SJCRH30 (cell line): Measurements from ENCODE around the gene SYNGR1. TPM values are rescaled to one million over a fixed set of nuclear protein-coding genes. Genes with fewer than 3 reads are reported as not detected.

Experiments used
- DNase-seq, 2 experiments: peaks; one replicate each; pipeline ENCODE4 v3.0.0-alpha.2; 2015 to 2020
- H3K27ac ChIP-seq: fragments of 250-450 bp; sonication (Bioruptor Pico); 2 replicates; pipeline ENCODE4 v1.5.1; 2020; ENCODE audit warnings: mild to moderate bottlenecking, moderate library complexity
- H3K27me3 ChIP-seq: fragments of 250-450 bp; sonication (Bioruptor Pico); 2 replicates; pipeline ENCODE4 v1.5.1; 2020; ENCODE audit warnings: mild to moderate bottlenecking, moderate library complexity
- H3K36me3 ChIP-seq: fragments of 250-450 bp; sonication (Bioruptor Pico); 2 replicates; pipeline ENCODE4 v1.5.1; 2020; ENCODE audit warnings: mild to moderate bottlenecking, moderate library complexity
- H3K4me1 ChIP-seq: fragments of 250-450 bp; sonication (Bioruptor Pico); 2 replicates; pipeline ENCODE4 v1.5.1; 2020; ENCODE audit warnings: mild to moderate bottlenecking, moderate library complexity
- H3K4me3 ChIP-seq: fragments of 250-450 bp; sonication (Bioruptor Pico); 2 replicates; pipeline ENCODE4 v1.5.1; 2020; ENCODE audit warnings: mild to moderate bottlenecking, moderate library complexity
- H3K9me3 ChIP-seq: fragments of 250-450 bp; sonication (Bioruptor Pico); replicated peaks from 2 replicates; pipeline ENCODE4 v1.5.1; 2020; ENCODE audit warnings: mild to moderate bottlenecking, moderate library complexity
- total RNA-seq: library from RNA; depleted of rRNA; stranded (reverse); fragments of >200 nt; shearing (Covaris generic); gene quantifications from 2 replicates; pipeline ENCODE4 v1.2.3, GENCODE V29; 2014

Gene SYNGR1
- total RNA-seq, 1 experiment from 2014 or later, result 3.2 TPM

- H3K4me1 ChIP-seq, result peaks cover 27% of the 10 kb centered on the region
- H3K27me3 ChIP-seq, result no peaks in the 10 kb centered on the region
- DNase-seq, result peak in 1 of 2 experiments; percentile 43
- H3K36me3 ChIP-seq, result no peaks in the 10 kb centered on the region
- H3K4me3 ChIP-seq, result no peak overlapping the region
- no peaks in the 10 kb centered on the region for H3K9me3 ChIP-seq
- H3K27ac ChIP-seq, result peak overlapping the region; percentile 20; the same call in 1 of the 2 replicates
Measured at GRCh38 chr22:39364714-39365491, 15.1 kb downstream of the SYNGR1 start.

- H3K27ac ChIP-seq, result no peak overlapping the region
- peaks cover 27% of the 10 kb centered on the region for H3K4me1 ChIP-seq
- H3K9me3 ChIP-seq, result no peaks in the 10 kb centered on the region
- H3K4me3 ChIP-seq, result no peak overlapping the region
- no peaks in the 10 kb centered on the region for H3K27me3 ChIP-seq
- no peaks in the 10 kb centered on the region for H3K36me3 ChIP-seq
- no peak for DNase-seq
Measured at GRCh38 chr22:39365492-39365780, 15.6 kb downstream of the SYNGR1 start.

GRCh38 chr22:39367035-39367434 is 17.2 kb downstream of the SYNGR1 start:
- DNase-seq, result no peak
- Histone ChIP-seq H3K27me3 (no peaks in the 10 kb centered on the region), H3K4me3 (no peak overlapping the region), H3K4me1 (peaks cover 27% of the 10 kb centered on the region), H3K36me3 (no peaks in the 10 kb centered on the region), H3K9me3 (no peaks in the 10 kb centered on the region), H3K27ac (no peak overlapping the region)

GRCh38 chr22:39368461-39368911 is 18.7 kb downstream of the SYNGR1 start:
- H3K27ac ChIP-seq, result no peak overlapping the region
- peaks cover 19% of the 10 kb centered on the region for H3K4me1 ChIP-seq
- H3K9me3 ChIP-seq, result no peaks in the 10 kb centered on the region
- H3K4me3 ChIP-seq, result no peak overlapping the region
- H3K27me3 ChIP-seq, result no peaks in the 10 kb centered on the region
- DNase-seq, result no peak
- H3K36me3 ChIP-seq, result no peaks in the 10 kb centered on the region

GRCh38 chr22:39369186-39369585 is 19.4 kb downstream of the SYNGR1 start:
- H3K36me3 ChIP-seq, result no peaks in the 10 kb centered on the region
- no peaks in the 10 kb centered on the region for H3K9me3 ChIP-seq
- DNase-seq, result no peak
- H3K27ac ChIP-seq, result no peak overlapping the region
- no peaks in the 10 kb centered on the region for H3K27me3 ChIP-seq
- H3K4me1 ChIP-seq, result peaks cover 12% of the 10 kb centered on the region
- no peak overlapping the region for H3K4me3 ChIP-seq

GRCh38 chr22:39369586-39369985 is 19.8 kb downstream of the SYNGR1 start:
- H3K4me3 ChIP-seq, result no peak overlapping the region
- no peak for DNase-seq
- no peak overlapping the region for H3K27ac ChIP-seq
- no peaks in the 10 kb centered on the region for H3K36me3 ChIP-seq
- H3K4me1 ChIP-seq, result peaks cover 8% of the 10 kb centered on the region
- no peaks in the 10 kb centered on the region for H3K27me3 ChIP-seq
- no peaks in the 10 kb centered on the region for H3K9me3 ChIP-seq

DNA sequence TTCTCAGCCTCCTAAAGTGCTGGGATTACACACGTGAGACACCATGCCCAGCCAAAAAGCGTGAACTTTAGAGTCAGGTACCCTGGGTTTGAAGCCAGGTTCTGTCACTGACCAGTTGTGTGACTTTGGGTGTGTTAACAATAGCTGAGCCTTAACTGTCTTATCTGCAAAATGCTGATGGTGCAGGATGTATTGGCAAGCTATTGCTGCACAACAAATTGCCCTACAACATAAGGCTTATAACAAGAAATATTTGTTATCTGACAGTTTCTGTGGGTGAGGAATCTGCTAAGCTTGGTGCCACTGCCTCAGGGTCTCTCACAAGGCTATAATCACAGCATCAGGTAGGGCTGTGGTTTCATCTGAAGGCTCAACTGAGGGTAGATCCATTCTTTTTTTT is 21.9 kb downstream of the SYNGR1 start:
- Histone ChIP-seq H3K9me3 (no peaks in the 10 kb centered on the region), H3K4me1 (no peaks in the 10 kb centered on the region), H3K27me3 (no peaks in the 10 kb centered on the region), H3K36me3 (no peaks in the 10 kb centered on the region), H3K27ac (no peak overlapping the region), H3K4me3 (no peak overlapping the region)
- no peak for DNase-seq

DNA sequence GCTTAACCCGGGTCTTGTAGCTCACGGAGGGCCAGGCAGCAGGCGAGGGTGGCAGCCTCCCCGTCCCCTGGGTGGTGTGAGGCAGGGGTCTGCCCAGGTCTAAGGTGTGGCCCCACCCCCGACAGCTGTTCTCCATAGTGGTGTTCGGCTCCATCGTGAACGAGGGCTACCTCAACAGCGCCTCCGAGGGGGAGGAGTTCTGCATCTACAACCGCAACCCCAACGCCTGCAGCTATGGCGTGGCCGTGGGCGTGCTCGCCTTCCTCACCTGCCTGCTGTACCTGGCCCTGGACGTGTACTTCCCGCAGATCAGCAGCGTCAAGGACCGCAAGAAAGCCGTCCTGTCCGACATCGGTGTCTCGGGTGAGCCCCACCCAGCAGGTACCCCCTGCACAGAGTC is 24.4 kb downstream of the SYNGR1 start:
- Histone ChIP-seq H3K4me3 (no peak overlapping the region), H3K27me3 (no peaks in the 10 kb centered on the region), H3K36me3 (no peaks in the 10 kb centered on the region), H3K4me1 (no peaks in the 10 kb centered on the region), H3K27ac (no peak overlapping the region), H3K9me3 (no peaks in the 10 kb centered on the region)
- DNase-seq, result no peak

DNA sequence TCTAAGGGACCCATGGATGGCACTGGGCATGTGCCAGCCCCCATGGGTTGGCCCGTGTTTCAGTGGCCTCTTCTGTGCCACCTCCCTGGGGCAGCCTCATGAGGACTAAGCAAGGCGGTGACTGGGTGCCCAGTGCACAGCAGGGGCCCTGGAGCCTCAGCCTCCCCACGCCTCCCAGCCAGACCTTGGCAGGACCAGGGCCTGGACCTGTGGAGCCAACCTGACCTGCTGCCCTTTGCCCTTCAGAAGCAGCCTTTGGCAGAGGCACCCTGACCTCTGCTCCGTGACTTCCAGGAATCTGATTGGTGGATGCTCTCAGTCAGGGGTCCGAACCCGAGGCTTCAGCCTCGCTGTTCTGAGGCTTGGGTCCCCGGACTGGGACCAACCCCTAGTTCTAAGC is 25.0 kb downstream of the SYNGR1 start:
- DNase-seq, result no peak
- Histone ChIP-seq H3K9me3 (no peaks in the 10 kb centered on the region), H3K27me3 (no peaks in the 10 kb centered on the region), H3K36me3 (no peaks in the 10 kb centered on the region), H3K4me1 (no peaks in the 10 kb centered on the region), H3K27ac (no peak overlapping the region), H3K4me3 (no peak overlapping the region)

- Histone ChIP-seq H3K4me1 (no peaks in the 10 kb centered on the region), H3K36me3 (no peaks in the 10 kb centered on the region), H3K4me3 (no peak overlapping the region), H3K27ac (no peak overlapping the region), H3K27me3 (no peaks in the 10 kb centered on the region), H3K9me3 (no peaks in the 10 kb centered on the region)
- no peak for DNase-seq
Measured at GRCh38 chr22:39375646-39376045, 25.9 kb downstream of the SYNGR1 start.

DNA sequence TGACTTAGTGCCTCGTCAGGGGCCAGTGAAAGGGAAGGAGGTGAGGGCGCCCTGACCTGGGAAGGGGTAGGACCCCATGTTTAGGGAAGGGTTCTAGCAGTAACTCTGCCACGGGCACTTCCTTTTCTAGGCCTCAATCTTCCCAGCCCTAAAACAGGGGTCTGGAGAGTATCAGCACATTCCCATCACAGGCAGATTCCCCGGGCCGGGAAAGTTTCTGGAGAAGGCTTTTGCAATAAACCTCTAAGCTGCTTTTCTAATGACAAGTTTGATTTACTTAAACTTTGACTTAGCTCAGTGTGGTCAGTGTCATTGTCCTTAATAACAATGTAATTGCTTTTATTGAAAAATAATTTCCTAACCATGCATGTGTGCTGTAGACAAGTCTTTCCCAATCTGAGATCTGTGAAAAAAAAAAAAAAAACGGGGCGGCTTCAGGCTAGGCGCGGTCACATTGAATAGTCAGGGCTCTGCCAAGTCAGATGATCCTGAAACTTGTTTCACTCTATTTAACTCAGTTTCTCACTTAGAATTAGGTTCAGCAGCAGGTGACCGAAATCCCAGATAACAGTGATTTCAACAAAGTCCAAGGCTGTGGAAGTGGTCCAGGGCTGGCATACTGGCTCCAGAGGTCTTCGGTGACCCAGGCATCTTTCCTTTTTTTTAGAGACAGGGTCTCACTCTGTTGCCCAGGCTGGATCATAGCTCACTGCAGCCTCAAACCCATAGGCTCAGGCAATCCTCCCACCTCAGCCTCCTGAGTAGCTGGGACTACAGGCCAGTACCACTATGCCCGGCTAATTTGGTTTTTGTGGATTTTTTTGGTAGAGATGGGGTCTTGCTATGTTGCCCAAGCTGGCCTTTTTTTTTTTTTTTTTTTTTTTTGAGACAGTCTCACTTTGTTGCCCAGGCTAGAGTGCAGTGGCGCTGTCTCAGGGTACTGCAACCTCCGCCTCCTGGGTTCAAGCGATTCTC is 30.3 kb downstream of the SYNGR1 start:
- no peaks in the 10 kb centered on the region for H3K36me3 ChIP-seq
- no peaks in the 10 kb centered on the region for H3K27me3 ChIP-seq
- H3K4me3 ChIP-seq, result no peak overlapping the region
- no peak for DNase-seq
- no peak overlapping the region for H3K27ac ChIP-seq
- no peaks in the 10 kb centered on the region for H3K9me3 ChIP-seq
- H3K4me1 ChIP-seq, result no peaks in the 10 kb centered on the region

DNA sequence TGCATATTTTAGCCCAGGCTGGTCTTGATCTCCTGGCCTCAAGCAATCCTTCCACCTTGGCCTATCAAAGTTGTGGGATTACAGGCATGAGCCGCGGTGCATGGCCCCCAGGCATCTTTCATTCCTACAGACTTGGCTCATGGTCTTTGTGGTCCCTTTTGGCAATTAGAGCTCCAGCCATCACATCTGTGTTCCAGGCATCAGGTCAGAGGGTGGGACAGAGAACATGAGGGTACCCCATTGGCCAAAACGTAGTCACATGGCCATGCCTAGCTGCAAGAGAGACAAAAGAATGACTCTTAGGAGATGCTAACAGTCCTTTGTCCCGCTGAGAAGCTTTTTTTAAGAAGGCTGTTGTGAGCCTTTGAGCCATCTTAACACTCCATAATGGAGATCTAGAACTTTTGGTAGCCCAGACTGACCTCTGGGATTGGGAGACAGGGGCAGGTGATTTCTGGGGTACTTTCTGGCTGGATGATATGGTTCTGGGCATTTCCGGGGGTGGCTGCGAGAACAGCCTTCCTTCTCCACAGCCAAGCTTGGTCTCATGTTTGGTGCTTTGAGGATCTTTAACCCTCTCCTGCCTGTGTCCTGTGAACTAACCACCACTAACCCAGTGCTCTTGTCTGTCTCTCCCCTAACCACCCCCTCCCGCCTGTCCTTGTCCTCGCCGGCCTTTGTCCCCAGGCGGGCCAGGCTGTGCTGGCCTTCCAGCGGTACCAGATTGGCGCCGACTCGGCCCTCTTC is 31.4 kb downstream of the SYNGR1 start:
- H3K27me3 ChIP-seq, result no peaks in the 10 kb centered on the region
- no peaks in the 10 kb centered on the region for H3K9me3 ChIP-seq
- no peak for DNase-seq
- no peak overlapping the region for H3K4me3 ChIP-seq
- no peaks in the 10 kb centered on the region for H3K36me3 ChIP-seq
- no peak overlapping the region for H3K27ac ChIP-seq
- no peaks in the 10 kb centered on the region for H3K4me1 ChIP-seq

- Histone ChIP-seq H3K27me3 (no peaks in the 10 kb centered on the region), H3K9me3 (no peaks in the 10 kb centered on the region), H3K36me3 (no peaks in the 10 kb centered on the region), H3K4me3 (no peak overlapping the region), H3K27ac (no peak overlapping the region), H3K4me1 (no peaks in the 10 kb centered on the region)
- DNase-seq, result no peak
Measured at GRCh38 chr22:39381930-39382329, 32.1 kb downstream of the SYNGR1 start.

GRCh38 chr22:39382410-39382809 is 32.6 kb downstream of the SYNGR1 start:
- Histone ChIP-seq H3K27me3 (no peaks in the 10 kb centered on the region), H3K9me3 (no peaks in the 10 kb centered on the region), H3K4me1 (no peaks in the 10 kb centered on the region), H3K36me3 (no peaks in the 10 kb centered on the region), H3K27ac (no peak overlapping the region), H3K4me3 (no peak overlapping the region)
- DNase-seq, result no peak
